Measurements from ENCODE around the gene MYMX. TPM values are rescaled to one million over a fixed set of nuclear protein-coding genes. Genes with fewer than 3 reads are reported as not detected.

The MYMX gene
- total RNA-seq, 1 experiment from 2014 or later = not detected

- intact Hi-C loops (cut with micrococcal nuclease) = no loop called here
- Histone ChIP-seq H3K9ac (ENCODE audit: low read length) (no peak overlapping the region), H3K4me2 (ENCODE audit: low read length) (no peak overlapping the region), H3K27me3 (ENCODE audit: insufficient read depth, low read length) (no peaks in the 10 kb centered on the region), H3K9me2 (ENCODE audit: insufficient read depth) (no peaks in the 10 kb centered on the region), H3K36me3 (ENCODE audit: control insufficient read depth in 1 of 2, insufficient read depth in 2 of 2, low read length in 2 of 2) (no peaks in the 10 kb centered on the region), H3K4me1 (ENCODE audit: control insufficient read depth in 1 of 2, insufficient read depth in 2 of 2, low read length in 2 of 2) (peaks cover 0 to 11% of the 10 kb centered on the region in 2 experiments; a peak in 1 of 4 replicates), H3K9me3 (ENCODE audit: control insufficient read depth in 1 of 2, insufficient read depth in 1 of 2, low read depth in 1 of 2, low read length in 2 of 2) (no peaks in the 10 kb centered on the region), H4K20me1 (ENCODE audit: insufficient read depth) (no peaks in the 10 kb centered on the region), H3K27ac (ENCODE audit: low read depth, low read length) (no peak overlapping the region), H2AFZ (ENCODE audit: low read depth, low read length, poor library complexity, severe bottlenecking) (no peak overlapping the region), H3K4me3 (replicated peaks in 1 of 2; ENCODE audit: low read depth in 1 of 2, low read length in 2 of 2) (no peak overlapping the region), H3K79me2 (ENCODE audit: insufficient read depth, low read length) (no peaks in the 10 kb centered on the region)
- ChIA-PET CTCF (no interaction called here), RAD21 (ENCODE audit: low non-redundant PET in 1 of 2, low total read pairs in 2 of 2, uncharacterized antibody in 2 of 2, unreplicated experiment in 2 of 2) (interaction anchor here in 1 of 2 experiments (0.7 kb wide), 1 partner anchor 51 kb away, joined by 3 read pairs; no protein-coding TSS in a partner anchor), POLR2A (interaction anchor here (0.9 kb wide), 1 partner anchor 18 kb away, joined by 3 read pairs; no protein-coding TSS in a partner anchor)
- no peak for TF ChIP-seq FOSL1 (IDR thresholded peaks at IDR 0.05; ENCODE audit: low read depth)
- no peak for TF ChIP-seq JUND (IDR thresholded peaks at IDR 0.05)
- no peak for TF ChIP-seq EZH2phosphoT487 (IDR thresholded peaks at IDR 0.05; ENCODE audit: borderline replicate concordance)
- TF ChIP-seq ZNF274 (IDR thresholded peaks at IDR 0.05; ENCODE audit: low read depth, low read length) = no peak
- TF ChIP-seq CBX3 (IDR thresholded peaks at IDR 0.05; ENCODE audit: low read depth) = no peak
- TF ChIP-seq TCF7L2 (IDR thresholded peaks at IDR 0.05; ENCODE audit: borderline replicate concordance, extremely low read depth, insufficient read depth, insufficient read length) = no peak
- TF ChIP-seq RAD21 (IDR thresholded peaks at IDR 0.05; ENCODE audit: low read depth) = no peak
- TF ChIP-seq EZH2 (IDR thresholded peaks at IDR 0.05) = no peak
- no peak for TF ChIP-seq ELF1 (IDR thresholded peaks at IDR 0.05; ENCODE audit: borderline replicate concordance, low read depth)
- TF ChIP-seq ZFX (IDR thresholded peaks at IDR 0.05) = no peak
- no peak for TF ChIP-seq CTCF (IDR thresholded peaks at IDR 0.05 in 2 of 3, conservative IDR thresholded peaks at IDR 0.05 in 1 of 3; ENCODE audit: borderline replicate concordance in 1 of 3, insufficient read depth in 1 of 3, low read depth in 2 of 3, low read length in 2 of 3)
- no peak for TF ChIP-seq ATF3 (IDR thresholded peaks at IDR 0.05)
- no peak for TF ChIP-seq SRF (IDR thresholded peaks at IDR 0.05; ENCODE audit: low read depth)
- TF ChIP-seq, protein P1, sequence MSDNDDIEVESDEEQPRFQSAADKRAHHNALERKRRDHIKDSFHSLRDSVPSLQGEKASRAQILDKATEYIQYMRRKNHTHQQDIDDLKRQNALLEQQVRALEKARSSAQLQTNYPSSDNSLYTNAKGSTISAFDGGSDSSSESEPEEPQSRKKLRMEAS (IDR thresholded peaks at IDR 0.05) = no peak
- ATAC-seq = no peak
- no peak for DNase-seq (ENCODE audit: low read depth, low spot score)
- BruUV-seq (replicated peaks) = no TSS peak
Observed at GRCh38 chr6:44179648-44180047, 37.1 kb upstream of the MYMX start.
